ENCODE results near the gene BGLAP.

GRCh38 chr1:156225677-156226014, 16.3 kb upstream of the BGLAP start:
- TF ChIP-seq CTCF (conservative IDR thresholded peaks at IDR 0.05; ENCODE audit: low read depth, low read length) (no peak), EZH2 (IDR thresholded peaks at IDR 0.05; ENCODE audit: borderline replicate concordance, low read depth, low read length, poor library complexity, severe bottlenecking) (no peak)
